GM12878 (cell line): ENCODE results near the gene CTIF. TPM values are rescaled to one million over a fixed set of nuclear protein-coding genes. Genes with fewer than 3 reads are reported as not detected.

Source experiments
- ATAC-seq: fragments of 200-7000 bp; cut with Tn5 transposase; 3 replicates; pipeline ENCODE4 v1.9.1; 2020; ENCODE audit warnings: mild to moderate bottlenecking, moderate library complexity
- BruUV-seq: library from RNA; stranded (reverse); fragments of 400-500 nt; replicated peaks from 2 replicates; lab custom pipeline; 2021; lab: Mats Ljungman, UMichigan
- CTCF ChIA-PET: fragments of 300-600 bp; sonication (Branson Sonifier 250); formaldehyde crosslinking; extraction: SDS; loops from one replicate; lab custom pipeline; 2021; ENCODE audit warnings: inconsistent platforms; lab: Yijun Ruan, JAX
- POLR2A ChIA-PET: fragments of 350-600 bp; formaldehyde crosslinking; extraction: SDS; loops from one replicate; lab custom pipeline; 2021; ENCODE audit warnings: inconsistent platforms; lab: Charles Lee
- RAD21 ChIA-PET: fragments of 300-600 bp; sonication (Branson Sonifier 250); formaldehyde crosslinking; loops from one replicate; lab custom pipeline; 2023; ENCODE audit warnings: antibody characterized with exemption; ENCODE audit not compliant: unreplicated experiment; lab: Charles Lee
- SMC1A ChIA-PET: fragments of 300-600 bp; sonication (Branson Sonifier 250); formaldehyde crosslinking; loops from one replicate; lab custom pipeline; 2023; ENCODE audit not compliant: unreplicated experiment, uncharacterized antibody; lab: Charles Lee
- DNase-seq: peaks from one replicate; pipeline ENCODE4 v3.0.0-alpha.2; 2011; ENCODE audit warnings: low read depth, low spot score
- FAIRE-seq: peaks from 3 replicates; lab custom pipeline; 2011; peaks lifted over from hg19 to GRCh38; lab: Jason Lieb, UNC
- H2AFZ ChIP-seq: 2 replicates; pipeline ENCODE4 v1.6.0; 2011; ENCODE audit warnings: low read depth, low read length, control low read depth; ENCODE audit not compliant: control insufficient read depth
- H3K27ac ChIP-seq: 2 replicates; pipeline ENCODE4 v1.5.1; 2011; ENCODE audit warnings: control low read depth; ENCODE audit not compliant: control insufficient read depth, insufficient read depth
- H3K27me3 ChIP-seq, 2 experiments: replicated peaks in 1 of 2; 2 replicates each; pipeline versions ENCODE4 v1.6.0 to v1.6.1; 2011; ENCODE audit warnings: low read length in 1 of 2; ENCODE audit not compliant: control insufficient read depth in 2 of 2, insufficient read depth in 2 of 2
- H3K36me3 ChIP-seq, 2 experiments: 2 replicates each; pipeline ENCODE4 v1.5.1; 2011; ENCODE audit warnings: low read length in 1 of 2; ENCODE audit not compliant: control insufficient read depth in 2 of 2, insufficient read depth in 2 of 2
- H3K4me1 ChIP-seq: 2 replicates; pipeline ENCODE4 v1.6.1; 2011; ENCODE audit warnings: mild to moderate bottlenecking, low read length, moderate library complexity, mixed read lengths; ENCODE audit not compliant: control insufficient read depth, insufficient read depth
- H3K4me2 ChIP-seq: 2 replicates; pipeline ENCODE4 v1.6.0; 2011; ENCODE audit warnings: control low read depth; ENCODE audit not compliant: control insufficient read depth, insufficient read depth
- H3K4me3 ChIP-seq: fragments of 200-600 bp; sonication (generic); 2 replicates; pipeline ENCODE4 v1.5.1; 2016
- H3K79me2 ChIP-seq: 2 replicates; pipeline ENCODE4 v1.6.0; 2011; ENCODE audit warnings: low read length; ENCODE audit not compliant: control insufficient read depth, insufficient read depth
- H3K9ac ChIP-seq: 2 replicates; pipeline ENCODE4 v1.8.0; 2011; ENCODE audit warnings: low read length, control low read depth, mixed read lengths; ENCODE audit not compliant: control insufficient read depth, insufficient read depth
- H3K9me3 ChIP-seq: replicated peaks from 3 replicates; pipeline ENCODE4 v1.5.1; 2011; ENCODE audit warnings: mild to moderate bottlenecking, low read length; ENCODE audit not compliant: control insufficient read depth, insufficient read depth
- H4K20me1 ChIP-seq: 2 replicates; pipeline ENCODE4 v1.6.0; 2011; ENCODE audit not compliant: control insufficient read depth, insufficient read depth
- BACH1 ChIP-seq: fragments of 450-650 bp; IDR thresholded peaks from 2 replicates; pipeline ENCODE4 v1.6.1; 2017; ENCODE audit warnings: mild to moderate bottlenecking, borderline replicate concordance
- DPF2 ChIP-seq: fragments of 450-650 bp; IDR thresholded peaks from 2 replicates; pipeline ENCODE4 v1.6.1; 2017; ENCODE audit warnings: mild to moderate bottlenecking
- KAT2A ChIP-seq: conservative IDR thresholded peaks from 2 replicates; pipeline ENCODE4 v1.6.1; 2011; ENCODE audit warnings: low read depth, low read length; ENCODE audit not compliant: control insufficient read depth
- NFYB ChIP-seq: IDR thresholded peaks from 2 replicates; pipeline ENCODE4 v1.6.1; 2011; ENCODE audit warnings: low read depth, mild to moderate bottlenecking, low read length, improper control_type of control experiment, moderate library complexity; ENCODE audit not compliant: insufficient read depth
- POLR2AphosphoS2 ChIP-seq: IDR thresholded peaks from 2 replicates; pipeline ENCODE4 v1.6.1; 2011; ENCODE audit warnings: low read depth, mild to moderate bottlenecking, low read length, improper control_type of control experiment, moderate library complexity
- SMC3 ChIP-seq: IDR thresholded peaks from 2 replicates; pipeline ENCODE4 v1.6.1; 2011; ENCODE audit warnings: low read length, improper control_type of control experiment, borderline replicate concordance
- TCF12 ChIP-seq: IDR thresholded peaks from 2 replicates; pipeline ENCODE4 v1.6.1; 2011; ENCODE audit warnings: low read depth, mild to moderate bottlenecking, low read length
- ZBTB4 ChIP-seq: fragments of 450-650 bp; formaldehyde crosslinking; IDR thresholded peaks from 2 replicates; pipeline ENCODE4 v1.4.0; 2022; ENCODE audit warnings: mild to moderate bottlenecking, moderate library complexity
- WGBS: methylation state at CpG from one replicate; pipeline ENCODE4 v1.1.6; 2016; ENCODE audit warnings: low lambda C conversion rate; ENCODE audit not compliant: insufficient replicate concordance, insufficient coverage; ENCODE audit errors: missing lambda C conversion rate; 5-methylcytosine and 5-hydroxymethylcytosine counted together
- in situ Hi-C: fragments of 300-500 bp; cut with MboI; formaldehyde crosslinking; loops from 9 replicates; pipeline ENCODE4 v1.14.3; 2018; ENCODE audit warnings: mixed read lengths
- intact Hi-C: fragments of 100-400 bp; cut with micrococcal nuclease; formaldehyde crosslinking; loops from one replicate; pipeline ENCODE4 v1.14.2; 2022; ENCODE audit not compliant: unreplicated experiment
- polyA plus RNA-seq, 11 experiments: library from polyadenylated mRNA; depleted of rRNA in 4 of 11; unstranded in 6 of 11; stranded (reverse) in 5 of 11; fragments of >200 nt; fragmentation: Nextera tagmentation in 4 of 11; fragmentation: Illumina TruSeq in 1 of 11; extraction: Ambion mirVana in 4 of 11; extraction: Trizol in 1 of 11; gene quantifications; 1 replicate in 1 of 11; 2 replicates in 10 of 11; pipeline versions ENCODE4 v1.2.1 to v1.2.3, GENCODE V29; 2011 to 2016; ENCODE audit warnings: inconsistent platforms in 2 of 11, missing spikeins in 2 of 11, low read depth in 1 of 11
- total RNA-seq, 4 experiments: library from RNA; depleted of rRNA in 3 of 4; stranded (reverse); fragments of >200 nt in 3 of 4; fragmentation: Illumina TruSeq in 1 of 4; extraction: Trizol in 1 of 4; gene quantifications; 2 replicates each; pipeline versions ENCODE4 v1.2.1 to v1.2.3, GENCODE V29; 2013 to 2021

CTIF gene
- total and polyA plus RNA-seq, 10 of the 15 experiments (the other 5 are each of a cell fraction or from before 2014, with no cell fraction given): 0.06 to 11.6 (median 2.5) TPM

GRCh38 chr18:48837676-48838075, 298.8 kb downstream of the CTIF start:
- H3K36me3 ChIP-seq: no peaks in the 10 kb centered on the region
- ATAC-seq: no peak
- no peaks in the 10 kb centered on the region for H4K20me1 ChIP-seq
- no peak overlapping the region for H3K4me3 ChIP-seq
- no peak for FAIRE-seq
- no peaks in the 10 kb centered on the region for H3K27me3 ChIP-seq
- intact Hi-C loops: no loop called here
- H2AFZ ChIP-seq: no peak overlapping the region
- TF ChIP-seq POLR2AphosphoS2 (no peak), TCF12 (no peak), ZBTB4 (CRISPR knock-in tag) (no peak), NFYB (no peak), BACH1 (no peak), SMC3 (no peak), DPF2 (no peak), KAT2A (no peak)
- ChIA-PET SMC1A (interaction anchor here (8.4 kb wide), 1 partner anchor 17 kb away, joined by 81 read pairs; no protein-coding TSS in a partner anchor), POLR2A (no interaction called here), RAD21 (interaction anchor here (1.3 kb wide), 1 partner anchor 59 kb away, joined by 3 read pairs; no protein-coding TSS in a partner anchor), CTCF (no interaction called here)
- no peak overlapping the region for H3K9ac ChIP-seq
- H3K9me3 ChIP-seq: no peaks in the 10 kb centered on the region
- H3K79me2 ChIP-seq: peaks cover 1% of the 10 kb centered on the region; the same call in 1 of the 2 replicates
- H3K4me2 ChIP-seq: no peak overlapping the region
- H3K4me1 ChIP-seq: peaks cover 28% of the 10 kb centered on the region
- 42% methylated on average over 3 of the region's 3 CpGs for WGBS
- DNase-seq: no peak
- no TSS peak for BruUV-seq
- in situ Hi-C loops: no loop called here
- no peak overlapping the region for H3K27ac ChIP-seq
